Thymus (tissue), 11 donors: ENCODE results near the gene RIPOR3. TPM values are rescaled to one million over a fixed set of nuclear protein-coding genes. Genes with fewer than 3 reads are reported as not detected.
"Not testable (repeated sequence)": the region's sequence is repeated elsewhere in the genome, so short reads cannot be mapped to it uniquely, and the experiment has no call there.

Experiments
- DNase-seq, 9 donors: peaks; one replicate each; pipeline ENCODE4 v3.0.0-alpha.2; 2013; ENCODE audit warnings: low spot score in 9 of 9, low read depth in 6 of 9, missing footprints in 1 of 9
- H3K27ac ChIP-seq, 2 donors: one replicate each; pipeline ENCODE4 v1.5.1; 2013; ENCODE audit warnings: control low read depth in 1 of 2, low read depth in 1 of 2, low read length in 1 of 2, mild to moderate bottlenecking in 1 of 2, moderate library complexity in 1 of 2
- H3K27me3 ChIP-seq, 2 donors: one replicate each; pipeline ENCODE4 v1.5.1; 2013; ENCODE audit warnings: low read length in 1 of 2; ENCODE audit not compliant: control insufficient read depth in 2 of 2, insufficient read depth in 1 of 2
- H3K36me3 ChIP-seq, 2 donors: one replicate each; pipeline ENCODE4 v1.5.1; 2013; ENCODE audit warnings: low read length in 1 of 2, mild to moderate bottlenecking in 1 of 2, moderate library complexity in 1 of 2; ENCODE audit not compliant: control insufficient read depth in 2 of 2, insufficient read depth in 2 of 2
- H3K4me1 ChIP-seq, 2 donors: one replicate each; pipeline ENCODE4 v1.5.1; 2013; ENCODE audit warnings: low read length in 2 of 2; ENCODE audit not compliant: control insufficient read depth in 2 of 2, insufficient read depth in 2 of 2
- H3K4me3 ChIP-seq, 2 donors: one replicate each; pipeline ENCODE4 v1.5.1; 2013; ENCODE audit warnings: low read length in 2 of 2, control low read depth in 1 of 2, mild to moderate bottlenecking in 1 of 2
- H3K9me3 ChIP-seq, 2 donors: one replicate each; pipeline ENCODE4 v1.5.1; 2013; ENCODE audit warnings: low read length in 1 of 2, mild to moderate bottlenecking in 1 of 2; ENCODE audit not compliant: control insufficient read depth in 2 of 2, insufficient read depth in 1 of 2
- WGBS: extraction: QIAGEN DNeasy Blood & Tissue Kit; methylation state at CpG from one replicate; pipeline ENCODE4 v1.1.7; 2013; 5-methylcytosine and 5-hydroxymethylcytosine counted together
- polyA plus RNA-seq: library from polyadenylated mRNA; stranded (reverse); fragments of 200-250 nt; gene quantifications from one replicate; pipeline ENCODE4 v1.2.3, GENCODE V29; 2013
- total RNA-seq: library from RNA; stranded (reverse); fragments of 120-200 nt; gene quantifications from one replicate; pipeline ENCODE4 v1.2.4, GENCODE V29; 2013
- donor health status: healthy.

RIPOR3 gene
- total and polyA plus RNA-seq, 2 donors = 12.2 to 23.4 TPM

DNA sequence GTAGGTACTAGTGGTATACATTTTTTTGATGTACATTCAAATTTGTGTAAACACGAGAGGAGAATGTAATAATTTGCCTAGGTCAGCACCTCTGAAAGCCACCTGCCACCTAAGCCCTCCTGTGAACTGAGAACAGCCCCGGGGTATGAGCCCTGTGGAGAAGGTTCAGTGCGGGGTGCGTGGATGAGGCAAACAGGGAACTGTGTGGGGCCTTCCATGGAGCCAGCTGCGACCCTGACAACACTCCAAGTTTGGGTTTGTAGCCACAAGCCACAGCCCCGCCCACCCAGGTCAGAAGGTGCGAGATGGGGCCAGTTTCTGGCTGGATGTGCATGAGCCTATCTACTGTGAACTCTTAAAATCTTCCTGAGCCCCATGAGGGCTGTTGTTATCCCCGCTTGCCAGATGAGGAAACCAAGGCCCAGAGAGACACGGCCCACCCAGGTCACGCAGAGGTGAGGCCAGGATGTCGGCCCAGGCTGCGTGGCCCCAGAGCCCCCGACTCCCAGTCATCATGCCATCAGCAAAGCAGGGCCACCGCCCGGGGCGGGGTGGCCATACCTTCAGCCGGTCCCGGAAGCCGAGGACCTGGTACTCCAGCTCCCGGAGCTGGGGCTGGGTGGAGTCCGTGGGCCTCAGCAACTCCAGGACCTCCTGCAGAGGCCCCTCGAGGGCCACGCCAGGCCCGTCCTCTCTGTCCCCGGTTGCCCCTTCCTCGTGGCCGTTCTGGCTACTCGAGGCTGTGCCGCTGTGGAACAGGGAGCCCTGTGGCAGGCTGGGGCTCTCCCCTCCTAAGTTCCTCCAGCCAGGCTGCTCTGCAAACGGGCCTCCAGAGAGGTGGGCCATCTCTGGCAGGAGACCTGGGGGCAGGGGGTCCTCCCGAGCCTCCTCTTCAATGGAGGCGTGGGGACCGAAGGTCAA lies 89.6 kb downstream of the RIPOR3 start:
- Histone ChIP-seq H3K36me3 (no peaks in the 10 kb centered on the region), H3K4me1 (no peaks in the 10 kb centered on the region), H3K4me3 (no peak overlapping the region), H3K9me3 (no peaks in the 10 kb centered on the region), H3K27me3 (no peaks in the 10 kb centered on the region), H3K27ac (no peak overlapping the region)
- no peak for DNase-seq
- WGBS = 83% methylated on average over 33 of the region's 33 CpGs

DNA sequence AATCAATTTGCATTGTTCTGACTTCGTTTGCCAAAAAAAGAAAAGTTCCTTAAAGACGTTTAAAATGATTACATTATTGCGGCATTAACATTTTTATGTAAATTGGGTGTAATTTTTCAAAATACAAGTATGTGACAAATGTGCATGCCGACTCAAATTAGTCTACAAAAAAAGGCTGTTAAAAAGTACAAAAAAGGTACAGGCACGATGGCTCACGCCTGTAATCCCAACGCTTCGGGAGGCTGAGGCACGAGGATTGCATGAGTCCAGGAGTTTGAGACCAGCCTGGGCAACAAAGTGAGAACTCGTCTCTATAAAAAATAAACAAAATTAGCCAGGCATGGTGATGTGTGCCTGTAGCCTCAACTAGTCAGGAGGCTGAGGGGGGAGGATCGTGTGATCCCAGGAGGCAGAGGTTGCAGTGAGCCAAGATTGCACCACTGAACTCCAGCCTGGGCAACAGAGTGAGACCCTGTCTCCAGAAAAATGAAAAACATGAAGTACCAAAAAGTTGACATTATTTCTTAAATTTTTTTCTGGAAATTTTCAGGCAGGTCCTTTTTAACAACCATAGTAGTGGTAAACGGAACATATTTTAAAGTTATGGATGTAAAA lies 91.0 kb downstream of the RIPOR3 start:
- Histone ChIP-seq H3K27me3 (peaks cover 0 to 2% of the 10 kb centered on the region in 2 donors), H3K27ac (no peak overlapping the region), H3K4me3 (no peak overlapping the region), H3K4me1 (no peaks in the 10 kb centered on the region), H3K36me3 (no peaks in the 10 kb centered on the region), H3K9me3 (no peaks in the 10 kb centered on the region)
- DNase-seq = no peak
- 88% methylated on average over 12 of the region's 12 CpGs for WGBS

DNA sequence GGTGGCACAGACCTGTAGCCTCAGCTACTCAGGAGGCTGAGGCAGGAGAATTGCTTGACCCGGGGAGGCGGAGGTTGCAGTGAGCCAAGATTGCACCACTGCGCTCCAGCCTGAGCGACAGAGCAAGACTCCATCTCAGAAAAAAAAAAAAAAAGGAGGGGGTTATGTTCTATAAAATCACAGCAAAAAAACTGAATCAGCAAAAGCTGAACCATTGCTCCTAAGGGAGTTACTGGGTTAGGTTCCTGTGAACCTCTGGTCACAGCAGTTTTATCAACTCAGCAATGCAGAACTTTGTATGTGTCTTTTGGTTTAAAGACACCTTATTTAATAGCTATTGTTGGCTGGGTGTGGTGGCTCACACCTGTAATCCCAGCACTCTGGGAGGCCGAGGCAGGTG lies 92.6 kb downstream of the RIPOR3 start:
- not testable (repeated sequence) for H3K4me3 ChIP-seq, DNase-seq, H3K4me1 ChIP-seq, H3K36me3 ChIP-seq, H3K9me3 ChIP-seq, H3K27me3 ChIP-seq, H3K27ac ChIP-seq
- WGBS = 94% methylated on average over 5 of the region's 5 CpGs

DNA sequence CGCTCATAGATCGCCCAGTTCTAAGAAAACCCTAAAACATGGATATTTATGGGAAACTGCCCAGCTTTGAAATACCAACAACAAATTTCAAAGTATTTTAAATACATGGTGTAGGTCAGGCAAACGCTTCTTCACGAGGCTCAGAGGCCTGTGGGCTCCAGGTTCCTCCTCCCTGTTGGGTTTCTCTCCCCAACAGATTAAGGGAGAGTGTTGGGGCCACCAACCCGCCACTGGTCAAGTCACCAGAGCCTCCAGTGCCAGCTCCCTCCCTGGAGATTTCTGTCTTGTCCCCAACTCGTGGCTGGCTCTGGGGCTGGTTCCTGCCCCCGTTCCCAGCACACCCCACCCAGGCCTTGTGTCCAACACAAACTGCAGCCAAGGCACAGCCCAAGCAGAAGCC lies 93.3 kb downstream of the RIPOR3 start:
- peaks cover 0 to 2% of the 10 kb centered on the region in 2 donors for H3K27me3 ChIP-seq
- 93% methylated on average over 7 of the region's 7 CpGs for WGBS
- H3K4me3 ChIP-seq = no peak overlapping the region

DNA sequence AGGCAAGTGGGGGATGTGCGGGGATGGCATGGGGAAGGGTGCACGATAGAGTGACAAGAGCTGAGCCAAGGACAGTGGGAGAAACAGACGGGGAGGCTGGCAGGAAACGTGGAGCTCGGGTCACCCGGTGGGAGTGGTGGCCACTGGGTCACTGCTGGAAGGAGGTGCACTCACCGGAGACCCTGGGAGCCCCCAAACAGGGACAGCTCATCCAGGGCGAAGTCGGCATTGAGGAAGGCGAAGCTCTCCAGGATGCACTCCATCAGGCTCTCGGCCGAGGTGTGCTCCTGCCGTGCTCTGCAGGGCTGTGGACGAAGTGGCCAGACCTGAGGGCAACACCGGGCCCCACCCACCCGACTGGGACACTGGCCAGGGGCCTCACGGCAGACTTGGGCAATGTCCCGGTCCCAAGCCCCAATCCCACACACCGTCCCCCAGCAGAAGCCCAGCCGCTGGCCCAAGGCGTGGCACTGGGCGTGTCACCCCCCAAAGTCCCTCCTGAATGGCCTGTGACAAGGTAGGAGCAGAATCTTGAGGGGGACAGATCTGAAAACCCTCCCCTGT lies 93.9 kb downstream of the RIPOR3 start:
- no peaks in the 10 kb centered on the region for H3K9me3 ChIP-seq
- H3K4me3 ChIP-seq = no peak overlapping the region
- no peaks in the 10 kb centered on the region for H3K4me1 ChIP-seq
- no peak for DNase-seq
- no peak overlapping the region for H3K27ac ChIP-seq
- WGBS = 96% methylated on average over 22 of the region's 22 CpGs
- no peaks in the 10 kb centered on the region for H3K36me3 ChIP-seq
- peaks cover 0 to 2% of the 10 kb centered on the region in 2 donors for H3K27me3 ChIP-seq

More for the DNA sequence above, 93.3 kb downstream of the RIPOR3 start:
- H3K9me3 ChIP-seq = no peaks in the 10 kb centered on the region
- no peak for DNase-seq
- H3K36me3 ChIP-seq = no peaks in the 10 kb centered on the region
- no peak overlapping the region for H3K27ac ChIP-seq
- no peaks in the 10 kb centered on the region for H3K4me1 ChIP-seq

DNA sequence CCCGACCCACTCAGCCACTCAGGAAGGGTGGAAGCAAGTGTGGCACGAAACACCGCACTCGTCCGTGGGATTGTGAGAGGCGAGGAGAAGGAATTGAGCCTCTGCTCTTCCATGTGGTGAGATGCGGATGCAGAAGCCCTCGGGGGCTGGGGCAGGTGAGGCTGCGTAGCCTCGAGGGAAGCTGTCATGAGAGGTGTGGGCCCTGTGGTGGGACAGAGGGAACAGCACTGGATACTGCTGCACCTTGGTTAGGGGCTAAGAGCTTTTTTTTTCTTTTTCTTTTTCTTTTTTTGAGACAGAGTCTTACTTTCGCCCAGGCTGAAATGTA lies 94.7 kb downstream of the RIPOR3 start:
- H3K4me3 ChIP-seq = no peak overlapping the region
- 94% methylated on average over 11 of the region's 11 CpGs for WGBS
- no peaks in the 10 kb centered on the region for H3K36me3 ChIP-seq
- no peak overlapping the region for H3K27ac ChIP-seq
- no peak for DNase-seq
- H3K27me3 ChIP-seq = peaks cover 0 to 2% of the 10 kb centered on the region in 2 donors
- no peaks in the 10 kb centered on the region for H3K9me3 ChIP-seq
- no peaks in the 10 kb centered on the region for H3K4me1 ChIP-seq

DNA sequence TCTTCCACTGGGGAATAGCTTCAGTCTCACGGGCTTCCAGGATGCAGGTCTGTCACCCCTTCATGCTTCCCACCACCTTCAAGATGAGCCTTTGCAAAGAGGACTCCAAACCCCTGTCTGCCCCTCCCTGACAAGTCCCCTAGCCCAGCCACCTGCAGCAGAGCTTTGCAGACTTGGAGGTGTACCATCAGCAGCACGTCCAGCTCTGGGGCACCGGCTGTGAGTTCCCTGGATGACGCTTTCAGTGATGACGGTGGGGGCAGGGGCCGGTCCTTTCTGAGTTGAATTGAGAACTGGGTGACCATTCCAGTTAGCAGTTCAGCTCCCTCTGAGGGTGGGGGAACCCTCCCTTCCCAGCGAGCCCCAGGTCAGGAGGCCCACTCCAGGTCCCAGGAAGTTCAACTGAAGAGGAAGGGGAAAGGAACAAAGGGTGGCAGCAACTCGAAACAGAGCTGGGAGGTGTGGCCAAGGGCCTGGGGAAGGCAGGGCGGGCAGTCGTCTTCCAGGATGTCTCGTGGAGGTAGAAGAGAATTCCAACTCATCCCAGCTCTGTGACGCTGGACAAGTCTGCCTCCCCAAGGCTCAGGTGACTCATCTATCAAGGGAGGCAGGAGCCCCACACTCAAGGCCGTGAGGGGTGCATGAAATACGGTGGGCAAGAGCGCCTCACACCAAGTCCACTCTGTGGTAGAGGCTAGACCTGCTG lies 95.2 kb downstream of the RIPOR3 start:
- Histone ChIP-seq H3K4me1 (no peaks in the 10 kb centered on the region), H3K27ac (no peak overlapping the region)

DNA sequence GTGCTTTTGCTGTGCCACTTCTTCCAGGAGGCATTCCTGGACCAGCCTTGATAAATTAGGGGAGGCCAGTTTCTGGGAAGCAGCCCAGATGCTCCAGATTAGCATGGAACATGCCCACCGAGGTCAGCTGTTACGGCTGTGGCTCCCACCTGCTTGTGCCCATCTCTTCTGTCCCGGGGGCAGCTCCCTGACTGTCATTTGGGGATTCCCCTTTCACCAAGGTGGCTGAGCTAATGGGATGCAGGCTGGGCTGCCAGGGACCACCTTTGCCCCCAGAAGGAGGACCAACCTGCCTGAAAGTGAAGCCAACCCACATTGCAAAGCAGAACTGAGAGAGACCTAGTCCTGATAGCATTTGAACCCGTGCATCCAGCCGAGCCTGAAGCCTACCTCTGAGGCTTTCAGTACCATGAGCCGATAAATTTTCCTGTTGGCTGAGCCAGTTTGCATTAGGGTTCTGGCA lies 95.9 kb downstream of the RIPOR3 start:
- Histone ChIP-seq H3K27ac (no peak overlapping the region), H3K4me1 (no peaks in the 10 kb centered on the region), H3K36me3 (peaks cover 0 to 2% of the 10 kb centered on the region in 2 donors), H3K9me3 (no peaks in the 10 kb centered on the region), H3K27me3 (peaks cover 0 to 2% of the 10 kb centered on the region in 2 donors), H3K4me3 (no peak overlapping the region)
- no peak for DNase-seq
- 92% methylated on average over 6 of the region's 6 CpGs for WGBS

More for the DNA sequence above, 95.2 kb downstream of the RIPOR3 start:
- Histone ChIP-seq H3K4me3 (no peak overlapping the region), H3K36me3 (no peaks in the 10 kb centered on the region), H3K9me3 (no peaks in the 10 kb centered on the region), H3K27me3 (peaks cover 0 to 2% of the 10 kb centered on the region in 2 donors)
- no peak for DNase-seq
- WGBS = 74% methylated on average over 15 of the region's 15 CpGs
